GM12892 (cell line): ENCODE measurements around the gene S100A12.

ENCODE experiments used
- POLR2A ChIP-seq: IDR thresholded peaks from 2 replicates; pipeline ENCODE4 v1.6.1; 2011; ENCODE audit warnings: low read depth, low read length, control low read depth
- POLR2AphosphoS5 ChIP-seq: IDR thresholded peaks from 2 replicates; pipeline ENCODE4 v1.6.1; 2011; ENCODE audit warnings: low read depth, low read length, control low read depth
- TAF1 ChIP-seq: IDR thresholded peaks from 2 replicates; pipeline ENCODE4 v1.6.1; 2011; ENCODE audit warnings: low read depth, mild to moderate bottlenecking, control low read depth, low read length, borderline replicate concordance

DNA sequence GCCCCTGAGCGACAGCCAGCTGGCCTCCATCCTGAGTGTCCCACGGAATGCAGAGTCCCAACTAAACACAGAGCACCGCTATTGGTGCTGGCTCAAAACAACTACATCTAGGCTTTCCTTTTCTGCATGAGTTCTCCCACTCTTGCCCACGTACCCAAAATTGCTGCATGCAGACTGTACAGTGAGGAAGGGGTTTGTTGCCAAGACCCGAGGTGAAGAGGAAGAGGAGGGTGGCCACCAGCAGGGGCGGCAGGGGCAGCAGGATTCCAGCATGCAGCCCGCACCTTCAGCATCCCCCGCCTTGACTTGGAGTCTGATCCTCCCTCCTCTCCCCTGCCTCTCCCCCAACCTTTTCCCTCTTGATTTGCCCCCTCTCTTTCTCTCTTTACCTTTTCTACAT, 9.7 kb downstream of the S100A12 start:
- no peak for TF ChIP-seq POLR2A
- TF ChIP-seq TAF1, result no peak
- TF ChIP-seq POLR2AphosphoS5, result no peak
